Kidney (tissue), 14 donors: ENCODE data around the gene NME2. TPM values are rescaled to one million over a fixed set of nuclear protein-coding genes. Genes with fewer than 3 reads are reported as not detected.

ENCODE experiments used
- DNase-seq, 5 donors: peaks; one replicate each; pipeline ENCODE4 v3.0.0-alpha.2; 2013 to 2020
- FAIRE-seq: peaks from 2 replicates; lab custom pipeline; 2012; peaks lifted over from hg19 to GRCh38; lab: Jason Lieb, UNC
- H3K27ac ChIP-seq, 2 donors: one replicate each; pipeline ENCODE4 v1.7.0; 2013; ENCODE audit warnings: low read depth in 2 of 2, low read length in 2 of 2, inconsistent platforms in 1 of 2
- H3K27me3 ChIP-seq: one replicate; pipeline ENCODE4 v1.7.1; 2013; ENCODE audit warnings: low read length, inconsistent platforms; ENCODE audit not compliant: control insufficient read depth, insufficient read depth
- H3K36me3 ChIP-seq, 3 donors: one replicate each; pipeline versions ENCODE4 v1.7.0 to v1.7.1; 2013; ENCODE audit warnings: low read length in 3 of 3, control low read depth in 1 of 3, inconsistent platforms in 1 of 3; ENCODE audit not compliant: insufficient read depth in 3 of 3, control insufficient read depth in 2 of 3
- H3K4me1 ChIP-seq, 3 donors: one replicate each; pipeline versions ENCODE4 v1.7.0 to v1.7.1; 2013; ENCODE audit warnings: low read length in 3 of 3, inconsistent platforms in 1 of 3, low read depth in 1 of 3; ENCODE audit not compliant: control insufficient read depth in 2 of 3, insufficient read depth in 2 of 3
- H3K4me3 ChIP-seq, 3 donors: one replicate each; pipeline versions ENCODE4 v1.7.0 to v1.8.1; 2013; ENCODE audit warnings: low read length in 3 of 3, control low read depth in 1 of 3, inconsistent platforms in 1 of 3
- H3K9ac ChIP-seq, 3 donors: one replicate each; pipeline versions ENCODE4 v1.7.0 to v1.7.1; 2013; ENCODE audit warnings: low read length in 3 of 3, control low read depth in 1 of 3, inconsistent platforms in 1 of 3
- H3K9me3 ChIP-seq, 3 donors: one replicate each; pipeline versions ENCODE4 v1.7.0 to v1.7.1; 2013; ENCODE audit warnings: low read length in 3 of 3, control low read depth in 1 of 3, inconsistent platforms in 1 of 3; ENCODE audit not compliant: control insufficient read depth in 2 of 3, insufficient read depth in 1 of 3
- intact Hi-C: fragments of 100-400 bp; cut with DNase I; formaldehyde crosslinking; loops from one replicate; pipeline ENCODE4 v1.11.1; 2022
- polyA plus RNA-seq: library from polyadenylated mRNA; stranded (reverse); fragments of 350-450 nt; fragmentation: Illumina TruSeq; extraction: RNeasy Lipid Tissue Mini Kit (QIAGEN cat#74804); gene quantifications from one replicate; pipeline ENCODE4 v1.2.3, GENCODE V29; 2014; ENCODE audit warnings: low read depth, low replicate concordance; ENCODE audit not compliant: insufficient read depth
- total RNA-seq: library from RNA; stranded (reverse); fragmentation: NEBNext Ultra II Directional; extraction: Animal tissue kit (Norgen Biotek cat#: 25700); gene quantifications from one replicate; pipeline ENCODE4 v1.2.1, GENCODE V29; 2021
- TF ChIP-seq, protein P1 (sequence below): IDR thresholded peaks from 3 replicates; pipeline ENCODE4 v1.5.1; 2012; ENCODE audit warnings: mild to moderate bottlenecking, moderate library complexity, borderline replicate concordance; ENCODE audit not compliant: insufficient read depth; ENCODE audit errors: extremely low read depth
- donor health status: control.
- donor health status: control.
- donor health status: control.
- donor health status: control.
- donor health status: control.
- donor health status: DM: yes; HTN: yes; CAD: no.
- donor health status: Normal renal cell carcinoma (clear cell type).

NME2 gene
- total and polyA plus RNA-seq, 2 donors from 2014 or later, result 412 to 736 TPM

GRCh38 chr17:51153210-51154072 is 12.8 kb upstream of the NME2 start, which contains the start of gene NME1:
Gene NME1 (plus strand): TSS chr17:51153559. CDS start chr17:51155655, 2,096 bp downstream.
- intact Hi-C loops, result no loop called here
- FAIRE-seq (peak; percentile 90), DNase-seq (peak; percentile 98 to 100 (median 99))
- Histone ChIP-seq H3K9ac (peak within 1 kb of the TSS; percentile 61 to 94 (median 77)), H3K4me3 (peak within 1 kb of the TSS; percentile 90 to 98 (median 96)), H3K9me3 (no peaks in the 10 kb centered on the region), H3K4me1 (peaks cover 0 to 7% (median 6%) of the 10 kb centered on the region in 3 donors), H3K27ac (peak within 1 kb of the TSS; percentile 85 to 86), H3K27me3 (no peaks in the 10 kb centered on the region), H3K36me3 (peaks cover 0 to 5% (median 4%) of the 10 kb centered on the region in 3 donors)
- TF ChIP-seq, protein P1, sequence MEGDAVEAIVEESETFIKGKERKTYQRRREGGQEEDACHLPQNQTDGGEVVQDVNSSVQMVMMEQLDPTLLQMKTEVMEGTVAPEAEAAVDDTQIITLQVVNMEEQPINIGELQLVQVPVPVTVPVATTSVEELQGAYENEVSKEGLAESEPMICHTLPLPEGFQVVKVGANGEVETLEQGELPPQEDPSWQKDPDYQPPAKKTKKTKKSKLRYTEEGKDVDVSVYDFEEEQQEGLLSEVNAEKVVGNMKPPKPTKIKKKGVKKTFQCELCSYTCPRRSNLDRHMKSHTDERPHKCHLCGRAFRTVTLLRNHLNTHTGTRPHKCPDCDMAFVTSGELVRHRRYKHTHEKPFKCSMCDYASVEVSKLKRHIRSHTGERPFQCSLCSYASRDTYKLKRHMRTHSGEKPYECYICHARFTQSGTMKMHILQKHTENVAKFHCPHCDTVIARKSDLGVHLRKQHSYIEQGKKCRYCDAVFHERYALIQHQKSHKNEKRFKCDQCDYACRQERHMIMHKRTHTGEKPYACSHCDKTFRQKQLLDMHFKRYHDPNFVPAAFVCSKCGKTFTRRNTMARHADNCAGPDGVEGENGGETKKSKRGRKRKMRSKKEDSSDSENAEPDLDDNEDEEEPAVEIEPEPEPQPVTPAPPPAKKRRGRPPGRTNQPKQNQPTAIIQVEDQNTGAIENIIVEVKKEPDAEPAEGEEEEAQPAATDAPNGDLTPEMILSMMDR, result peak; percentile 87

GRCh38 chr17:51154176-51154575 is 12.0 kb upstream of the NME2 start:
- peak in 4 of 5 donors; percentile 20 to 53 (median 46) for DNase-seq
- FAIRE-seq, result no peak

DNA sequence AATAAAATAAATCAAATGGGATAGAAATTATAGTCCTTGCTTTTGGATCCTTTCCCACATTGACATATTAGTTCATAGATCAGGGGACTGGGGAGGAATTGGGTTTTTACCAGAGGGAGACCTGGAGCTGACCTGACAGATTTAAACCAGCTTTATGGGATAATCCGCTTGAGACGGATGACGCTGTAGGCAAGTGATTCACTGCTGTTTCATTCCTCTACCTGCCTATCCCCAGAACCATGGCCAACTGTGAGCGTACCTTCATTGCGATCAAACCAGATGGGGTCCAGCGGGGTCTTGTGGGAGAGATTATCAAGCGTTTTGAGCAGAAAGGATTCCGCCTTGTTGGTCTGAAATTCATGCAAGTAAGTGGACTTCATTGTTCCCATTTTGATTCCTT is 10.8 kb upstream of the NME2 start:
- no peak overlapping the region for H3K27ac ChIP-seq
- peaks cover 0 to 7% (median 6%) of the 10 kb centered on the region in 3 donors for H3K4me1 ChIP-seq
- H3K4me3 ChIP-seq, result no peak overlapping the region
- no peaks in the 10 kb centered on the region for H3K27me3 ChIP-seq
- FAIRE-seq (no peak), DNase-seq (no peak)
- intact Hi-C loops, result no loop called here
- H3K36me3 ChIP-seq, result peaks cover 4 to 5% (median 4%) of the 10 kb centered on the region in 3 donors
- TF ChIP-seq, protein P1, result no peak
- H3K9me3 ChIP-seq, result no peaks in the 10 kb centered on the region
- H3K9ac ChIP-seq, result no peak overlapping the region

More at GRCh38 chr17:51154176-51154575, 12.0 kb upstream of the NME2 start:
- TF ChIP-seq, protein P1, result no peak
- peak overlapping the region; percentile 90 to 98 (median 96) for H3K4me3 ChIP-seq
- peak overlapping the region in 2 of 3 donors; percentile 75 to 94 for H3K9ac ChIP-seq
- peaks cover 0 to 7% (median 6%) of the 10 kb centered on the region in 3 donors for H3K4me1 ChIP-seq
- H3K27ac ChIP-seq, result peak overlapping the region in 1 of 2 donors; percentile 33
- peaks cover 0 to 5% (median 4%) of the 10 kb centered on the region in 3 donors for H3K36me3 ChIP-seq
- no peaks in the 10 kb centered on the region for H3K9me3 ChIP-seq
- intact Hi-C loops, result no loop called here
- no peaks in the 10 kb centered on the region for H3K27me3 ChIP-seq
